Caco-2 (cell line): Measurements from ENCODE around the gene NKX1-1. TPM values are rescaled to one million over a fixed set of nuclear protein-coding genes. Genes with fewer than 3 reads are reported as not detected.

Source experiments
- BruUV-seq: library from RNA; stranded (reverse); fragments of 400-500 nt; replicated peaks from 2 replicates; lab custom pipeline; 2021; lab: Mats Ljungman, UMichigan
- CTCF ChIA-PET: fragments of 300-600 bp; sonication (Branson Sonifier 250); formaldehyde crosslinking; loops from one replicate; lab custom pipeline; 2022; ENCODE audit warnings: antibody characterized with exemption; lab: Charles Lee
- POLR2A ChIA-PET: fragments of 300-600 bp; sonication (Branson Sonifier 250); formaldehyde crosslinking; loops from one replicate; lab custom pipeline; 2022; ENCODE audit warnings: antibody characterized with exemption; lab: Charles Lee
- DNase-seq, 2 experiments: peaks; one replicate each; pipeline versions ENCODE4 v3.0.0 to v3.0.0-alpha.2; 2020 to 2022
- H3K27me3 ChIP-seq: replicated peaks from 2 replicates; pipeline ENCODE4 v1.6.0; 2011; ENCODE audit warnings: low read length; ENCODE audit not compliant: control insufficient read depth, insufficient read depth
- H3K36me3 ChIP-seq: 2 replicates; pipeline ENCODE4 v1.5.1; 2011; ENCODE audit warnings: low read length; ENCODE audit not compliant: control insufficient read depth, insufficient read depth
- H3K4me1 ChIP-seq: fragments of 250-450 bp; sonication (Bioruptor Pico); 2 replicates; pipeline ENCODE4 v1.5.1; 2020; ENCODE audit warnings: mild to moderate bottlenecking
- H3K4me3 ChIP-seq: 2 replicates; pipeline ENCODE4 v1.5.1; 2011; ENCODE audit warnings: low read depth, mild to moderate bottlenecking, control low read depth, low read length
- H3K9me3 ChIP-seq: fragments of 250-450 bp; sonication (Bioruptor Pico); 2 replicates; pipeline ENCODE4 v1.5.1; 2020; ENCODE audit warnings: mild to moderate bottlenecking, moderate library complexity
- H3K27ac Mint-ChIP-seq: one replicate; pipeline ENCODE4 v1.8.0; 2022; ENCODE audit warnings: mixed read lengths; ENCODE audit not compliant: unreplicated experiment
- H3K27me3 Mint-ChIP-seq: one replicate; pipeline ENCODE4 v1.8.0; 2022; ENCODE audit warnings: mixed read lengths; ENCODE audit not compliant: insufficient read depth, unreplicated experiment
- H3K36me3 Mint-ChIP-seq: one replicate; pipeline ENCODE4 v1.8.0; 2022; ENCODE audit warnings: mild to moderate bottlenecking, mixed read lengths; ENCODE audit not compliant: insufficient read depth, unreplicated experiment
- H3K4me1 Mint-ChIP-seq: one replicate; pipeline ENCODE4 v1.8.0; 2022; ENCODE audit warnings: low read depth, mixed read lengths; ENCODE audit not compliant: unreplicated experiment
- H3K4me3 Mint-ChIP-seq: one replicate; pipeline ENCODE4 v1.8.0; 2022; ENCODE audit warnings: mild to moderate bottlenecking, moderate library complexity, mixed read lengths; ENCODE audit not compliant: unreplicated experiment
- H3K9me3 Mint-ChIP-seq: one replicate; pipeline ENCODE4 v1.8.0; 2022; ENCODE audit warnings: mixed read lengths; ENCODE audit not compliant: unreplicated experiment
- CTCF ChIP-seq, 2 experiments: fragments of 200-600 bp in 1 of 2; IDR thresholded peaks; 1 replicate in 1 of 2; 2 replicates in 1 of 2; pipeline versions ENCODE4 v1.5.1 to v1.8.0; 2011 to 2022; ENCODE audit warnings: antibody characterized with exemption in 1 of 2, control low read depth in 1 of 2, inconsistent platforms in 1 of 2, low read depth in 1 of 2, low read length in 1 of 2, mild to moderate bottlenecking in 1 of 2, moderate library complexity in 1 of 2; ENCODE audit not compliant: insufficient read depth in 1 of 2, severe bottlenecking in 1 of 2, unreplicated experiment in 1 of 2
- intact Hi-C: fragments of 100-400 bp; cut with micrococcal nuclease; formaldehyde crosslinking; loops from one replicate; pipeline ENCODE4 v1.10.0; 2022; ENCODE audit not compliant: unreplicated experiment
- total RNA-seq: library from RNA; stranded (reverse); gene quantifications from 2 replicates; pipeline ENCODE4 v1.2.3, GENCODE V29; 2022

NKX1-1 gene
- total RNA-seq, 1 experiment from 2014 or later, result not detected

GRCh38 chr4:1405254-1405635 is 997 bp downstream of the NKX1-1 start:
- no peaks in the 10 kb centered on the region for H3K4me1 Mint-ChIP-seq
- BruUV-seq, result no TSS peak
- no peaks in the 10 kb centered on the region for H3K9me3 Mint-ChIP-seq
- no peaks in the 10 kb centered on the region for H3K27me3 Mint-ChIP-seq
- ChIA-PET CTCF (no interaction called here), POLR2A (no interaction called here)
- Histone ChIP-seq H3K9me3 (no peaks in the 10 kb centered on the region), H3K36me3 (no peaks in the 10 kb centered on the region), H3K4me3 (no peak overlapping the region), H3K4me1 (no peaks in the 10 kb centered on the region), H3K27me3 (no peaks in the 10 kb centered on the region)
- no peaks in the 10 kb centered on the region for H3K36me3 Mint-ChIP-seq
- no peak overlapping the region for H3K27ac Mint-ChIP-seq
- H3K4me3 Mint-ChIP-seq, result no peak overlapping the region
- no peak for TF ChIP-seq CTCF (IDR thresholded peaks at IDR 0.05; ENCODE audit: insufficient read depth in 1 of 2, low read depth in 1 of 2, low read length in 1 of 2, severe bottlenecking in 1 of 2, unreplicated experiment in 1 of 2)
- intact Hi-C loops, result no loop called here
- DNase-seq, result no peak

- Mint-ChIP-seq H3K4me1 (no peaks in the 10 kb centered on the region), H3K4me3 (no peak overlapping the region), H3K9me3 (no peaks in the 10 kb centered on the region), H3K27me3 (no peaks in the 10 kb centered on the region), H3K36me3 (no peaks in the 10 kb centered on the region), H3K27ac (no peak overlapping the region)
- no peaks in the 10 kb centered on the region for H3K27me3 ChIP-seq
- H3K4me3 ChIP-seq, result no peak overlapping the region
- H3K36me3 ChIP-seq, result no peaks in the 10 kb centered on the region
- CTCF ChIA-PET, result no interaction called here
- intact Hi-C loops, result no loop called here
- DNase-seq, result no peak
- TF ChIP-seq CTCF (IDR thresholded peaks at IDR 0.05; ENCODE audit: insufficient read depth in 1 of 2, low read depth in 1 of 2, low read length in 1 of 2, severe bottlenecking in 1 of 2, unreplicated experiment in 1 of 2), result no peak
- POLR2A ChIA-PET, result no interaction called here
- no peaks in the 10 kb centered on the region for H3K4me1 ChIP-seq
- no TSS peak for BruUV-seq
- no peaks in the 10 kb centered on the region for H3K9me3 ChIP-seq
These were observed 1.5 kb downstream of the NKX1-1 start for GRCh38 chr4:1404573-1405253.

GRCh38 chr4:1403591-1404572 is 2.4 kb downstream of the NKX1-1 start:
- H3K36me3 Mint-ChIP-seq, result no peaks in the 10 kb centered on the region
- H3K27ac Mint-ChIP-seq, result no peak overlapping the region
- Histone ChIP-seq H3K9me3 (no peaks in the 10 kb centered on the region), H3K4me1 (no peaks in the 10 kb centered on the region), H3K36me3 (no peaks in the 10 kb centered on the region), H3K27me3 (no peaks in the 10 kb centered on the region), H3K4me3 (no peak overlapping the region)
- ChIA-PET CTCF (no interaction called here), POLR2A (no interaction called here)
- no peak overlapping the region for H3K4me3 Mint-ChIP-seq
- no peaks in the 10 kb centered on the region for H3K27me3 Mint-ChIP-seq
- H3K4me1 Mint-ChIP-seq, result no peaks in the 10 kb centered on the region
- no peak for DNase-seq
- intact Hi-C loops, result no loop called here
- TF ChIP-seq CTCF (IDR thresholded peaks at IDR 0.05; ENCODE audit: insufficient read depth in 1 of 2, low read depth in 1 of 2, low read length in 1 of 2, severe bottlenecking in 1 of 2, unreplicated experiment in 1 of 2), result no peak
- no peaks in the 10 kb centered on the region for H3K9me3 Mint-ChIP-seq
- no TSS peak for BruUV-seq
